Fibroblast of mammary gland (primary cell): ENCODE measurements around the gene GP5.

Experiments
- DNase-seq: peaks from one replicate; pipeline ENCODE4 v3.0.0-alpha.2; 2010; ENCODE audit warnings: low read depth
- H3K4me3 ChIP-seq: 2 replicates; pipeline ENCODE4 v1.5.1; 2011; ENCODE audit warnings: low read depth, mild to moderate bottlenecking, low read length, moderate library complexity; ENCODE audit not compliant: control insufficient read depth
- TF ChIP-seq, protein P1 (sequence below): conservative IDR thresholded peaks from 2 replicates; pipeline ENCODE4 v1.5.1; 2011; ENCODE audit warnings: low read depth, low read length, inconsistent platforms; ENCODE audit not compliant: control insufficient read depth, insufficient read depth

GP5 gene

DNA sequence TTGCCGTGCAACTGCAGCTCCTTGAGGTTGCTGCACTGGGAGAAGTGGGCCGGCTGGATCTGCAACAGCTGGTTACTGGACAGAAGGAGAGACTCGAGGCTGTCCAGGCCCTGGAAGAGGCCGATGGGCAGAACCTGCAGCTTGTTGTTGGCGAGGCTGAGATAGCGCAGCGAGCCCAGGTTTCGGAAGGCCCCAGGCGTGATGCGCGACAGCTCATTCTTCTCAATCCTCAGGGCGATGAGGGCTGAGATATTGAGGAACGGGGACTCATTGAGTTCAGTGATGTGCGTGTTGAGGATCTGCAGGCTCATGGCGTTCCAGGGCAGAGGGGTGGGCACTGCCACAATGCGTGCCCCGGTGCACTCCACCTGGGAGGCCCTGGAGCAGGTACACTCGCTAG is 38.5 kb downstream of the GP5 start:
- no peak for DNase-seq
- H3K4me3 ChIP-seq = no peak overlapping the region
- TF ChIP-seq, protein P1, sequence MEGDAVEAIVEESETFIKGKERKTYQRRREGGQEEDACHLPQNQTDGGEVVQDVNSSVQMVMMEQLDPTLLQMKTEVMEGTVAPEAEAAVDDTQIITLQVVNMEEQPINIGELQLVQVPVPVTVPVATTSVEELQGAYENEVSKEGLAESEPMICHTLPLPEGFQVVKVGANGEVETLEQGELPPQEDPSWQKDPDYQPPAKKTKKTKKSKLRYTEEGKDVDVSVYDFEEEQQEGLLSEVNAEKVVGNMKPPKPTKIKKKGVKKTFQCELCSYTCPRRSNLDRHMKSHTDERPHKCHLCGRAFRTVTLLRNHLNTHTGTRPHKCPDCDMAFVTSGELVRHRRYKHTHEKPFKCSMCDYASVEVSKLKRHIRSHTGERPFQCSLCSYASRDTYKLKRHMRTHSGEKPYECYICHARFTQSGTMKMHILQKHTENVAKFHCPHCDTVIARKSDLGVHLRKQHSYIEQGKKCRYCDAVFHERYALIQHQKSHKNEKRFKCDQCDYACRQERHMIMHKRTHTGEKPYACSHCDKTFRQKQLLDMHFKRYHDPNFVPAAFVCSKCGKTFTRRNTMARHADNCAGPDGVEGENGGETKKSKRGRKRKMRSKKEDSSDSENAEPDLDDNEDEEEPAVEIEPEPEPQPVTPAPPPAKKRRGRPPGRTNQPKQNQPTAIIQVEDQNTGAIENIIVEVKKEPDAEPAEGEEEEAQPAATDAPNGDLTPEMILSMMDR = no peak

DNA sequence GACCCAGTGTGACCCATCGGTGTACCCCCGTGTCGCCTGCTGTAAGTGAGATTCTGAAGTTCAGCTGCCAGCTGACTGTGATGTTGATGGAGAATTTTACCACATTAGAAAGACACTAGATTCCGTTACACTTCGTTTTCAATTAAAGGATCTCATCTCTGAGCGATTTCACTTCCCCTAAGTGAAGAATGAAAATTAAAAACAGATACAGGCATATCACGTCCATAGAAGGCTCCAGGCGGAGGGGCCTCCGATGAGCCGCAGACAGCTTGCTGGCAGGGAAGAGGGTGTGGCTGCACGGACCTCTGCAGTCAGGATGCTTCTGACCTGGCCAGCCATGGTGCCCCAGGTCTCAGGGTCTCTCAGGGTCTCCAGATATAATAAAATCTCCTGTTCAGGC is 41.4 kb downstream of the GP5 start:
- DNase-seq = no peak
- no peak overlapping the region for H3K4me3 ChIP-seq
- TF ChIP-seq, protein P1 = no peak

DNA sequence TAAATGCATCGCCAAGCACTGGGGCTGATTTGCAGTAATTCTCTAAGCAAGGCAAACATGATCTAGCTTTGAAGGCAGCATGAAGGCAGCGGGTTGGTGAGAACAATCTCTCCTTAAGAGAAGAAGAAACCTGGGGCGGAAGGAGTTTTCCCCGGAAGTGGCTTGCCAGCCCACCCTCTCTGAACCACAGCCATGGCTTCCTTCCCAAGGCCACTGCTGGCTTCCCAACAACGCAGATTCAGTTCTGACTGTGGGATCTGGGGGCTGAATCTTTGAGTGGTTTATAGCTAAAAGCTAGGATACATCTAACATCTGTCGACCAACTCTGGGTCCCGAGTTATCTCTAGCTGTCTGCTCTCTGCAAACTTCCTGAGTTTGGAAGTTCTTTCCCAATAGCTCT is 43.7 kb downstream of the GP5 start:
- TF ChIP-seq, protein P1 = no peak
- no peak overlapping the region for H3K4me3 ChIP-seq
- no peak for DNase-seq

DNA sequence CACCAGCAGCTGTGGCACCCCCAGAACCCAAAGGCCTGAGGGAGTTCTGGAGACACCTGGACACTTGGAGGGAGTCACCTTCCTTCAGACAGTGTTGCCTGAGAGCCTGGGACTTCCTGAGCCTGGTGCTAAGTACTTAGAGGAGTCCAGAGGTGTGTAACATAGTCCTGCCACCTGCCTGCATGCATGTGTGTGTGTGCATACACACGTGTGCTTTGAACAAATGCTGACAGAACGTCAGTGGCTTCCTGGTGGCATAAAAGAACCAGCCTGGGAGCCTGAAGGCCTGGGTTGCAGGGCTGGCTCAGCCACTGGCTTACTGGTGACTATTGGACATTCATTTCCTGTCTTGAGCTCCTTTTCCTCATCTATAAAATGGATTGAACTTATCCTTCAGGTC is 44.8 kb downstream of the GP5 start:
- no peak overlapping the region for H3K4me3 ChIP-seq
- TF ChIP-seq, protein P1 = no peak
- DNase-seq = no peak

DNA sequence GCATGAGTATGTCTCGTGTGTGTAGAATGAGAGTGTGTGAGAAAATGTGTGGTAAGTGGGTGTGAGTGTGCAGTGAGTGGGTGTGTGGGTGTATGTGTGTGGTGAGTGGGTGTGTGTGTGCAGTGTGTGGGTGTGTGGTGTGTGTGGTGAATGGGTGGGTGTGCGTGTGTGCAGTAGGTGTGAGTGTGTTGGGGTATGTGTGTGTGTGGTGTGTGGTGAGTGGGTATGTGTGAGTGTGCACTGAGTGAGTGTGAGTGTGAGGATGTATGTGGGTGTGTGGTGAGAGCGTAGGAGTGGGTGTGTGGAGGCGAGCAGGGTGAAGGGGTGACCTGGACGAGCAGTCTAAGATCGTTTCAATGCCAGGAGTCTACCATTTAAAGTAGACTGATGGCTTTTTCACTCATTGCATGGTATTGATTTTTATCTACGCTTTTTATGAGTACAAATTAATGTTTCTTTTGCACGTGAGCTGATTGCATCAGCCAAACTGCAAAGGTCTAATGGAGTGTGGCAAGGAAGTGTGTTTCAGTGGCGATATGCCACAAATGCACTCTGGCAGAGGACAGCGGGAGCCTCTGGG is 46.3 kb downstream of the GP5 start:
- TF ChIP-seq, protein P1 = no peak
- DNase-seq = no peak

DNA sequence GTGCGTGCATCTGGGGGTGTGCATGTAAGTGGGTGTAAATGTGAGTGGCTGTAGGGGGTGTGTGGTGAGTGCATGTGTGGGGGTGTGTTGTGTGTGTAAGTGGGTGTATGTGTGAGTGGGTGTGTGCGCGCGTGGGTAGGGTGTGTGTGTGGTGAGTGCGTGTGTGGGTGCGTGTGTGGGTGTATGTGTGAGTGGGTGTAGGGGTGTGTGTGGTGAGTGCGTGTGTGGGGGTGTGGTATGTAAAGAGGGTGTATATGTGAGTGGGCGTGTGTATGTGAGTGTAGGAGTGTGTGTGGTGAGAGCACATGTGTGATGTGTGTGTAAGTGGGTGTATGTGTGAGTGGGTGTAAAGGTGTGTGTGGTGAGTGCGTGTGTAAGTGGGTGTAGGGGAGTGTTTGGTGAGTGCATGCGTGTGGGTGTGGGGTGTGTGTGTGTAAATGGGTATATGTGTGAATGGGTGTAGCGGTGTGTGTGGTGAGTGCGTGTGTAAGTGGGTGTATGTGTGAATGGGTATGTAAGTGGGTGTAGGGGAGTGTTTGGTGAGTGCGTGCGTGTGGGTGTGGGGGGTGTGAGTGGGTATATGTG is 47.0 kb downstream of the GP5 start:
- TF ChIP-seq, protein P1 = no peak
- DNase-seq = no peak
- no peak overlapping the region for H3K4me3 ChIP-seq

More for the DNA sequence above, 46.3 kb downstream of the GP5 start:
- H3K4me3 ChIP-seq = no peak overlapping the region
